Peyer's patch (tissue), 4 donors: Measurements from ENCODE around the gene TBC1D12. TPM values are rescaled to one million over a fixed set of nuclear protein-coding genes. Genes with fewer than 3 reads are reported as not detected.

ENCODE experiments used
- DNase-seq, 3 donors: peaks; one replicate each; pipeline ENCODE4 v3.0.0-alpha.2; 2017 to 2019
- H3K27ac ChIP-seq, 4 donors: fragments of 200-600 bp; sonication (generic); one replicate each; pipeline ENCODE4 v1.5.1; 2016 to 2019
- H3K27me3 ChIP-seq, 2 donors: fragments of 200-600 bp; sonication (generic); one replicate each; pipeline ENCODE4 v1.5.1; 2019
- H3K36me3 ChIP-seq, 3 donors: fragments of 200-600 bp; sonication (generic); one replicate each; pipeline ENCODE4 v1.5.1; 2016 to 2019
- H3K4me1 ChIP-seq, 4 donors: fragments of 200-600 bp; sonication (generic); one replicate each; pipeline ENCODE4 v1.5.1; 2016 to 2019
- H3K4me3 ChIP-seq, 4 donors: fragments of 200-600 bp; sonication (generic); 1 replicate in 3 of 4; 2 replicates in 1 of 4; pipeline ENCODE4 v1.5.1; 2016 to 2019; ENCODE audit warnings: mild to moderate bottlenecking in 1 of 4
- H3K9me3 ChIP-seq, 4 donors: fragments of 200-600 bp; sonication (generic); one replicate each; pipeline ENCODE4 v1.5.1; 2016 to 2019; ENCODE audit warnings: mild to moderate bottlenecking in 1 of 4
- POLR2A ChIP-seq, 2 donors: fragments of 450-650 bp; IDR thresholded peaks; one replicate each; pipeline ENCODE4 v1.5.1; 2017; ENCODE audit warnings: antibody characterized with exemption in 2 of 2, mild to moderate bottlenecking in 2 of 2, moderate library complexity in 2 of 2
- total RNA-seq, 4 donors: library from RNA; depleted of rRNA; stranded (reverse); fragments of >200 nt; gene quantifications; one replicate each; pipeline ENCODE4 v1.1.0, GENCODE V29; 2016
- TF ChIP-seq, protein P1 (sequence below), 6 experiments: fragments of 450-650 bp in 4 of 6; fragments of 200-600 bp in 2 of 6; sonication (generic) in 1 of 6; IDR thresholded peaks; one replicate each; pipeline ENCODE4 v1.5.1; 2017 to 2019; ENCODE audit warnings: antibody characterized with exemption in 6 of 6, mild to moderate bottlenecking in 3 of 6, moderate library complexity in 1 of 6

The TBC1D12 gene
- total RNA-seq, 4 donors from 2014 or later = 16.5 to 30.6 (median 24.5) TPM

- TF ChIP-seq POLR2A (IDR thresholded peaks at IDR 0.05) = no peak
- TF ChIP-seq, protein P1, sequence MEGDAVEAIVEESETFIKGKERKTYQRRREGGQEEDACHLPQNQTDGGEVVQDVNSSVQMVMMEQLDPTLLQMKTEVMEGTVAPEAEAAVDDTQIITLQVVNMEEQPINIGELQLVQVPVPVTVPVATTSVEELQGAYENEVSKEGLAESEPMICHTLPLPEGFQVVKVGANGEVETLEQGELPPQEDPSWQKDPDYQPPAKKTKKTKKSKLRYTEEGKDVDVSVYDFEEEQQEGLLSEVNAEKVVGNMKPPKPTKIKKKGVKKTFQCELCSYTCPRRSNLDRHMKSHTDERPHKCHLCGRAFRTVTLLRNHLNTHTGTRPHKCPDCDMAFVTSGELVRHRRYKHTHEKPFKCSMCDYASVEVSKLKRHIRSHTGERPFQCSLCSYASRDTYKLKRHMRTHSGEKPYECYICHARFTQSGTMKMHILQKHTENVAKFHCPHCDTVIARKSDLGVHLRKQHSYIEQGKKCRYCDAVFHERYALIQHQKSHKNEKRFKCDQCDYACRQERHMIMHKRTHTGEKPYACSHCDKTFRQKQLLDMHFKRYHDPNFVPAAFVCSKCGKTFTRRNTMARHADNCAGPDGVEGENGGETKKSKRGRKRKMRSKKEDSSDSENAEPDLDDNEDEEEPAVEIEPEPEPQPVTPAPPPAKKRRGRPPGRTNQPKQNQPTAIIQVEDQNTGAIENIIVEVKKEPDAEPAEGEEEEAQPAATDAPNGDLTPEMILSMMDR (IDR thresholded peaks at IDR 0.05) = no peak
- Histone ChIP-seq H3K27me3 (no peaks in the 10 kb centered on the region), H3K27ac (no peak overlapping the region), H3K36me3 (no peaks in the 10 kb centered on the region), H3K4me1 (peaks cover 0 to 5% (median 0%) of the 10 kb centered on the region in 4 donors), H3K9me3 (no peaks in the 10 kb centered on the region), H3K4me3 (no peak overlapping the region)
- DNase-seq = no peak
Measured at GRCh38 chr10:94425942-94426341, 23.6 kb downstream of the TBC1D12 start.

- Histone ChIP-seq H3K9me3 (no peaks in the 10 kb centered on the region), H3K27ac (no peak overlapping the region), H3K27me3 (no peaks in the 10 kb centered on the region), H3K4me1 (peaks cover 0 to 5% (median 0%) of the 10 kb centered on the region in 4 donors), H3K36me3 (no peaks in the 10 kb centered on the region), H3K4me3 (no peak overlapping the region)
- DNase-seq = no peak
- TF ChIP-seq, protein P1 (IDR thresholded peaks at IDR 0.05) = no peak
- no peak for TF ChIP-seq POLR2A (IDR thresholded peaks at IDR 0.05)
Measured at GRCh38 chr10:94427166-94427565, 24.8 kb downstream of the TBC1D12 start.

DNA sequence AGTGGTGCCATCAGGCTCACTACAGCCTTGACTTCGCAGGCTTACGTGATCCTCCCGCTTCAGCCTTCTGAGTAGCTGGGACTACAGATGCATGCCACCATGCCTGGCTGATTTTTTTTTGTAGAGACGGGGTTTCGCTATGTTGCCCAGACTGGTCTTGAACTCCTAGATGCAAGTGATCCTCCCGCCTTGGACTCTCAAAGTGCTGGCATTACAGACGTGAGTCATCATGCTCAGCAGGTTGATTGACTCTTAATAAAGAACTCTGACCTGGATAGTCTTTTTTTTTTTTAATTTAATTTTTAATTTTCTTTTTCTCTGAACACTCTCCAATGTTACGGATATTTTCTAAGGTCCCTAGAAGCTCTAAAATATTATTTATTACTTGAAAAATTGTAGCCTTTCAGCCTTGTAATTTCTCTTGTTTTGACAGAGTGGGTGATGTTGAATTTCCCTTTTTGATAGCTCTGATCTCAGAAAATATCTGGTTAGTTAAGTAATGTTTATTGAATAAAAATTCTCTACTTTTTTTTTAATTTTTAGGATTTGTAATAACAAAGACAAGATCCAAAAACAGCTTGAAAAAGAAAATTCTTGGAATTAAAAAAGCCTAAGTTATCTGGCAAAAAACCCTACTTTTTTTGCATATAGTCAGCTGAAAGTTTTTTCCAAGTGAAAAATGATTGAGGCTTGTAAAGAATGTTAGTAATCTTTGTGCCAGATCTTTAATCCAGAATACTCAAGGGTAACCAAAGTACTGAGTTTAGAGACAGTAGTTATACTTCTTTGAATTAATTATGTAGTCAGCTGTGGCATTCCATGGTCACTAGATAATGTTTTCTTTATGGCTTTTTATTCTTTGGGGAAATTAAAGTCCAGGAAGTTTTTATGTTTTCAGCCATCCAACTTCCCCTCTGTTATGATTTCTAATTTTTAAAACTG is 26.7 kb downstream of the TBC1D12 start:
- no peak overlapping the region for H3K27ac ChIP-seq
- H3K4me3 ChIP-seq = no peak overlapping the region
- TF ChIP-seq, protein P1 (IDR thresholded peaks at IDR 0.05) = peak in 1 of 6 experiments; percentile 4
- TF ChIP-seq POLR2A (IDR thresholded peaks at IDR 0.05) = no peak
- peaks cover 0 to 5% (median 0%) of the 10 kb centered on the region in 4 donors for H3K4me1 ChIP-seq
- H3K9me3 ChIP-seq = no peaks in the 10 kb centered on the region
- DNase-seq = no peak
- H3K36me3 ChIP-seq = no peaks in the 10 kb centered on the region
- no peaks in the 10 kb centered on the region for H3K27me3 ChIP-seq

GRCh38 chr10:94430701-94431100 is 28.4 kb downstream of the TBC1D12 start:
- TF ChIP-seq POLR2A (IDR thresholded peaks at IDR 0.05) = no peak
- TF ChIP-seq, protein P1 (IDR thresholded peaks at IDR 0.05) = no peak
- no peaks in the 10 kb centered on the region for H3K9me3 ChIP-seq
- H3K36me3 ChIP-seq = no peaks in the 10 kb centered on the region
- DNase-seq = no peak
- no peaks in the 10 kb centered on the region for H3K27me3 ChIP-seq
- H3K27ac ChIP-seq = no peak overlapping the region
- peaks cover 0 to 5% (median 0%) of the 10 kb centered on the region in 4 donors for H3K4me1 ChIP-seq
- no peak overlapping the region for H3K4me3 ChIP-seq

DNA sequence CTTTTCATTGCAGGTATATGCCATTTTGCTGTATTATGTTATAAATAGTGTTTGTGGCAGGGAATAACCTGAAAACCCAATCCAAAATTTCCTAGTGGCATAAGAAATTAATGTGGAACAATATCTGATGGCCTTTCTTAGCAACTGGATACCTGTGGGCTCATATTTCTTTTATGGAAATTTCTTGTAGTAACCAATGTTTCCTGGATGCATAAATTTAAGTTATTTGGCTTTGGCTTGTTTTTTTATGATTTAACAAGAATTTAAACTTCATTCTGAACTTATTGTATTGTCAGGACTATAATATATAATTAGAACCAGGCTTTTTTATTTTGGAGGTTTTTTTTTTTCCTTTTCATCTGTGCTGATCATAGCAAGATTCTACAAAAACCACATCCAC is 30.1 kb downstream of the TBC1D12 start:
- Histone ChIP-seq H3K27ac (no peak overlapping the region), H3K36me3 (no peaks in the 10 kb centered on the region), H3K4me3 (no peak overlapping the region), H3K4me1 (peaks cover 0 to 5% (median 0%) of the 10 kb centered on the region in 4 donors), H3K27me3 (no peaks in the 10 kb centered on the region), H3K9me3 (no peaks in the 10 kb centered on the region)
- TF ChIP-seq, protein P1 (IDR thresholded peaks at IDR 0.05) = no peak
- TF ChIP-seq POLR2A (IDR thresholded peaks at IDR 0.05) = no peak
- DNase-seq = no peak
